AG09309 (cell line): ENCODE results near the gene PLOD3.

ENCODE experiments used
- DNase-seq: peaks from one replicate; pipeline ENCODE4 v3.0.0-alpha.2; 2010; ENCODE audit warnings: low read depth
- H3K4me3 ChIP-seq: 2 replicates; pipeline ENCODE4 v1.5.1; 2011; ENCODE audit warnings: mild to moderate bottlenecking, low read depth, low read length, moderate library complexity; ENCODE audit not compliant: control insufficient read depth
- CTCF ChIP-seq: IDR thresholded peaks from 2 replicates; pipeline ENCODE4 v1.5.1; 2011; ENCODE audit warnings: mild to moderate bottlenecking, low read depth, low read length, inconsistent platforms; ENCODE audit not compliant: insufficient read depth, control insufficient read depth; ENCODE audit errors: missing control alignments

PLOD3 gene

GRCh38 chr7:101189109-101189508 is 28.3 kb downstream of the PLOD3 start:
- no peak for DNase-seq
- TF ChIP-seq CTCF, result no peak
- H3K4me3 ChIP-seq, result no peak overlapping the region

GRCh38 chr7:101186844-101187428 is 30.4 kb downstream of the PLOD3 start:
- no peak for TF ChIP-seq CTCF
- DNase-seq, result no peak
- H3K4me3 ChIP-seq, result no peak overlapping the region

DNA sequence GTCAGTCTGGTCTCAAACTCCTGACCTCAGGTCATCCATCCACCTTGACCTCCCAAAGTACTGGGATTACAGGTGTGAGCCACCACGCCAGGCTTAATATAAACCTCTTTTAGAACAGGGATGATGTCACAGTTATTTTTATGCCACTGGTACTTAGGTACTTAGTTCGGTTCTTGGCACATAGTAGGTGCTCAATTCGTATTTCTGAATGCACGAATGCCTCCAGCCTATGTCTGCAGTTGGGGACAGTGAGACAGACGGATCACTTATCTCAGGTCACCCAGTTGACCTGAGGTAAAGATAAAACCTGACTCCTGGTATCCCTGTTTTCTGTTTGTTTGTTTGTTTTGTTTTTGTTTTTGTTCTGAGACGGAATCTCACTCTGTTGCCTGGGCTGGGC is 31.2 kb downstream of the PLOD3 start:
- no peak overlapping the region for H3K4me3 ChIP-seq
- no peak for TF ChIP-seq CTCF
- no peak for DNase-seq

DNA sequence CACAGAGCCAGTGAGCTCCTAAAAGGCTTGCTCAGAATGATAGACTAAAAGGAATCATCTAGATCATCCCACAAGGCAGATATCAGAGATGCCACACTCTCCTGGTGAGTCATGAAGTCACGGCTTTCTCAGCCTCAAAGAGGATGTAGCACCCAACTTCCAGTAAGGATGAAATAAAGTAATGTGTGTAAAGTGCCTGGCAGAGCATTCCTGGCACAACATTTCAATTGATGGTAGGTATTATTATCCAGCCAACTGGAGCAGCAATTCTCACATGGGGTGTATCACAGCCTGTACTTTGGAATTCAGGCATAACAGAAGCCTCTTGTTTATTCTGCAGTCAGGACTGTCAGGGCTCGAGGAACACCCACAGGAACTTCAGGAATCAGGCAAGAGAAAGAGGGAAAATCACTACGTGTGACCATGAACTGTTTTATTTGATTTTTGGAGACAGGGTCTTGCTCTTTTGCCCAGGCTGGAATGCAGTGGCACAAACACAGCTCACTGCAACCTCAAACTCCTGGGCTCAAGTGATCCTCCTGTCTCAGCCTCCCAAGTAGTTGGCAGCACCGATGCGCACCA is 32.0 kb downstream of the PLOD3 start:
- TF ChIP-seq CTCF, result no peak
- DNase-seq, result no peak
- H3K4me3 ChIP-seq, result no peak overlapping the region

DNA sequence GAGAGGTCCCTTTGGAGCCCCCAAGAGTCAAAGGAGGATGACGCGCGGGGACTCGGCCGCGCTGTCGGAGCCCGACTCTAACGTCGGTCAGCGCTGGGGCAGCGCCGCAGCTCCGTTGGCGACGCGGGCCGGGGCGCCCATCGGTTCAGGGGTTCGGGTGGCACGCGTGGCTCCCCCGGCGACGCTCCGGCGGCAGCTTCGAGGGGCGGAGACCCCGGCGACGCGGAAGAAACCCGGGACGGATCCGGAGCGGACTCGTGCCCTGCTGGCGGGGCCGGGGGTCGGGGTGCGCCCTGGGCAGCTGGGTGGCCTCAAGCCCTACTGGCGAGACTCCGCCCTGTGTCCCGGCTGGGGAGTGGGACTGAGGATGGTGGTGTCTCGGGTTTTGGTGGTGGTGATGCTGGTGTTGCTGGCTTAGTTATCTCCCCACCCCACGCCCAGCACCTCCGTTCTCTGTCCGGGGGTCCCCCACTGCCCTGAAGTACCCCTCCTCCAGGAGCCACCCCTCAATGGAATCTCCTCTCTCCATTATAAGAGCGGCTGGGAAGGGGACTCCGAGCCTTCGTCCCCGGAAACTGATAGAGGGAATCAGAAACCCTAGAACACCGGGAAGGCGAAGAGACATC is 37.1 kb downstream of the PLOD3 start, which contains the start of gene NAT16:
Gene NAT16, minus strand, starts transcription at position 164 of the 626 bp plus-strand sequence. CDS start 5,486 bp downstream, outside the sequence.
- no peak within 1 kb of the TSS for H3K4me3 ChIP-seq
- no peak for DNase-seq
- no peak for TF ChIP-seq CTCF

DNA sequence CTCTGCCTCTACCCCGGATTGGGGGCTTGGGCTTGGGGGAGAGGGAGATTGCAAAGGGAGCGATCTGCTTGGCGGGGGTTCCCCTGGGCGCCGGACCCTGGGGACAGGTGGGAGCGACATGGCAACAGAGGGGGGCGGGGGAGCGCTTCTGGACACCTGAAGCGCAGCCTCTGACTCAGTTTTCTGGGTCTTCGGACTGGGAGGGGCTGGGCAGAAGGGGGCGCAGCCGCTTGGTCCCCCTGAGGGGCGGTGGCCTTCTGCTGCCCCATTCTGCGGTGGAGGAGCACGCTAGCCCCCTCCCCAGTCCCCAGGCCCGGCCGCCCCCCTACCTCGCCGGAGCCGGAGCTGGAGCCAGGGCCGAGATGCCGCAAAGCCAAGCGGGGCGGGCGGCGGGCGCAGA is 37.7 kb downstream of the PLOD3 start:
- H3K4me3 ChIP-seq, result no peak overlapping the region
- DNase-seq, result no peak
- TF ChIP-seq CTCF, result no peak
